GM23338 (cell line): ENCODE results near the gene DOCK1.

Experiments used
- CTCF ChIP-seq, 2 experiments: fragments of 200-600 bp in 1 of 2; sonication (generic) in 1 of 2; conservative IDR thresholded peaks; 2 replicates each; pipeline versions ENCODE4 v1.5.1 to v1.6.1; 2016 to 2017; ENCODE audit warnings: antibody characterized with exemption in 2 of 2, low read depth in 2 of 2, mild to moderate bottlenecking in 2 of 2, moderate library complexity in 1 of 2
- EZH2 ChIP-seq: fragments of 200-600 bp; sonication (generic); IDR thresholded peaks from one replicate; pipeline ENCODE4 v1.8.0; 2017; ENCODE audit warnings: antibody characterized with exemption, mild to moderate bottlenecking, low read depth; ENCODE audit not compliant: unreplicated experiment
- TF ChIP-seq, protein P1 (sequence below): IDR thresholded peaks from one replicate; pipeline ENCODE4 v1.6.1; 2018; ENCODE audit warnings: antibody characterized with exemption; ENCODE audit not compliant: unreplicated experiment

- no peak for TF ChIP-seq EZH2
- TF ChIP-seq, protein P1, sequence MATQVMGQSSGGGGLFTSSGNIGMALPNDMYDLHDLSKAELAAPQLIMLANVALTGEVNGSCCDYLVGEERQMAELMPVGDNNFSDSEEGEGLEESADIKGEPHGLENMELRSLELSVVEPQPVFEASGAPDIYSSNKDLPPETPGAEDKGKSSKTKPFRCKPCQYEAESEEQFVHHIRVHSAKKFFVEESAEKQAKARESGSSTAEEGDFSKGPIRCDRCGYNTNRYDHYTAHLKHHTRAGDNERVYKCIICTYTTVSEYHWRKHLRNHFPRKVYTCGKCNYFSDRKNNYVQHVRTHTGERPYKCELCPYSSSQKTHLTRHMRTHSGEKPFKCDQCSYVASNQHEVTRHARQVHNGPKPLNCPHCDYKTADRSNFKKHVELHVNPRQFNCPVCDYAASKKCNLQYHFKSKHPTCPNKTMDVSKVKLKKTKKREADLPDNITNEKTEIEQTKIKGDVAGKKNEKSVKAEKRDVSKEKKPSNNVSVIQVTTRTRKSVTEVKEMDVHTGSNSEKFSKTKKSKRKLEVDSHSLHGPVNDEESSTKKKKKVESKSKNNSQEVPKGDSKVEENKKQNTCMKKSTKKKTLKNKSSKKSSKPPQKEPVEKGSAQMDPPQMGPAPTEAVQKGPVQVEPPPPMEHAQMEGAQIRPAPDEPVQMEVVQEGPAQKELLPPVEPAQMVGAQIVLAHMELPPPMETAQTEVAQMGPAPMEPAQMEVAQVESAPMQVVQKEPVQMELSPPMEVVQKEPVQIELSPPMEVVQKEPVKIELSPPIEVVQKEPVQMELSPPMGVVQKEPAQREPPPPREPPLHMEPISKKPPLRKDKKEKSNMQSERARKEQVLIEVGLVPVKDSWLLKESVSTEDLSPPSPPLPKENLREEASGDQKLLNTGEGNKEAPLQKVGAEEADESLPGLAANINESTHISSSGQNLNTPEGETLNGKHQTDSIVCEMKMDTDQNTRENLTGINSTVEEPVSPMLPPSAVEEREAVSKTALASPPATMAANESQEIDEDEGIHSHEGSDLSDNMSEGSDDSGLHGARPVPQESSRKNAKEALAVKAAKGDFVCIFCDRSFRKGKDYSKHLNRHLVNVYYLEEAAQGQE: no peak
- TF ChIP-seq CTCF (conservative IDR thresholded peaks at IDR 0.05; ENCODE audit: low read depth in 2 of 2): no peak
Measured at GRCh38 chr10:127082651-127083050, 177.4 kb downstream of the DOCK1 start.
